GM19324 (cell line): ENCODE results near the gene HCRTR1.

Source experiments
- ATAC-seq: cut with Tn5 transposase; IDR thresholded peaks from one replicate; pipeline ENCODE4 v1.9.1; 2021; ENCODE audit warnings: mild to moderate bottlenecking, moderate library complexity; ENCODE audit not compliant: unreplicated experiment, low FRiP score

The HCRTR1 gene

DNA sequence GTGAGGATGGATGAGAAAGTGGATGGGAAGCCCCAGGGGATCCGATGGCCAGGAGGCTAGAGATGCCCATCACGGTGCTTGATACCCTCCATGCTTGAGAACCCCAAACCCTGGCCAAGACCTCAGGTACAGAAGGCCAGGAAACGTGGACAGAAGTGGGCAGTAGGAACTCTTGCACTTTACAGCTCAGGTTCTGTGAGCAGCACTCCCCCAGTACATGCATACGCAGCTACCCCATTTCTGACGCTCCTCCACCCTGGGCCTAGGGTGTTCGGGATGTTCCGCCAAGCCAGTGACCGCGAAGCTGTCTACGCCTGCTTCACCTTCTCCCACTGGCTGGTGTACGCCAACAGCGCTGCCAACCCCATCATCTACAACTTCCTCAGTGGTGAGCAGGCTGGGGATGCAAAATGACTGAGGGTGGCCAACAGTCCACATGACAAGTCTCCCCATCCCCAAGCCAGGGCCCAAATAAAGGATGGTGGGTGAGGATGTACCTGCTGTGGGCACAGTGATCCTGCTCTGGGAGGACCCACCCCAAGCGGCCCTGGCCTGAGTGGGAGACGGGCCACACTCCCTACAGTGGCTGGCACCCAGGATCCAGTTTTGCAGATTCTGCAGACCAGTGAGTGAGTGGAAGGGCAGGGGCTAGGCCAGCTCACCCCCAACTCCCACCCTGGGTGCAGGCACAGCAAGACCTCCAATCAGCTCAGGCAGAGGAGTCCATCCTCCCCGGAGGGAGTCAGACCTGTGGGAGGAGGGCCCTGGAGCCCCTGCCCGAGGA is 7.4 kb downstream of the HCRTR1 start:
- no peak for ATAC-seq

DNA sequence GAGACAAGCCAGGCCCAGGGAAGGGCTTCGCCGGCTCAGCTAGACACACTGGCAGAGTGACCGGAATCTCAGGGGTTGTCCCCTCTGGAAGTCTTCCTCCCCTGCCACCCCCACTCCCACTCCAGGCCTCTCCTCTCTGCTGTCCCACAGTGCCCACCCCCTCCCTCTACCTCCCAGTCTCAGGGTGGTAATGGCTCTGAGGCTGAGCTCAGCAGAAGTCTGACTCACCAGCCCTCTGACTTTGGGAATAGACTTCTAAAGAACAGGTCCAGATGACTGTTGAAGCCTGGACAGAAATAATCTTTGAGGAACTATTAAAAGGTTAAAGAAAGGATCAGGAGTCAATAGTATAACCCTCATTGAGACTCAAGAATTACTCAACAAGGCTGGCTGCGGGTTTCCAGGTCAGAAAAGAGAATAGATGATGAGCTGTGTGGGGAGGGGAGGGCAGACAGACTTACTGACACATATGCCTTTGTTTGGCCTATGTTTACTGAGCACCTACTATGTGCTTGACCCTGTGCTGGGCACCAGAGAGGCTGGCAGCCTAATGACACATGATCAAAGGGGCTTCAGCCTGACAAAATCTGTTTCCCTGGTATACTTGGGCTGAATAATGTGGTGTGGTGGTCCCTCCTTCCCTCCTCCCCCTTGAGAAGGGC is 8.2 kb downstream of the HCRTR1 start:
- ATAC-seq, result no peak

DNA sequence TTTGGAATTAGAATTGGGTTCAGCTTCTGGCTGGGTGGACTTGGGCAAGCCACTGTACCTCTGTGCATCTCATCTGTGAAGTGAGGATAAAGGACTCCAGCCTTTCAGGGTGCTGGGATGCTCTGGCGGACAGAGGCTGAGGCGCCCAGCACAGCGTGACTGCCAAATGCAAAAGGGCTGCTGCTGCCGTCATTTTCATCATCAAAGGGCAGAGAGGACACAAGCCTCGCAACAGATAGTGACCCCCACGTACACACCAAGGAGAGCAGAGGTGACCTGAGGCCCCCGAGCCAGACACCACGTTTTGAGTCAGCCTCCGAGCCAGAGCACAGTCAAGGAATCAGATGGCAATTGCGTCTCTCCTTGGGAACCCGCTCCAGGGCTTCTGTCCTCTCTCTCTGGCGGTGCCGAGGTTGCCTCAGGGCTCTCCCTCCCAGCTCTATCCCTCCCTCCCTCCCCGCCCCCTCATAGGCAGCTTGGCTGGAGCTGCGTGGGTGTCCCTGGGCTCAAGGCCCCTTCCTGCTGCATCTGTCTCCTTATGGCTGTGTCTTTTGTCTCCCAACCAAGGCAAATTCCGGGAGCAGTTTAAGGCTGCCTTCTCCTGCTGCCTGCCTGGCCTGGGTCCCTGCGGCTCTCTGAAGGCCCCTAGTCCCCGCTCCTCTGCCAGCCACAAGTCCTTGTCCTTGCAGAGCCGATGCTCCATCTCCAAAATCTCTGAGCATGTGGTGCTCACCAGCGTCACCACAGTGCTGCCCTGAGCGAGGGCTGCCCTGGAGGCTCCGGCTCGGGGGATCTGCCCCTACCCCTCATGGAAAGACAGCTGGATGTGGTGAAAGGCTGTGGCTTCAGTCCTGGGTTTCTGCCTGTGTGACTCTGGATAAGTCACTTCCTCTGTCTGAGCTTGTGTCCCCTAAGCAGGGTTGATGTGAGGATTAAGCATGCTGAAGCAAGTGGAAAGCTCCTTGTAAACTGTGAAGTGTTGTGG is 9.0 kb downstream of the HCRTR1 start:
- no peak for ATAC-seq

DNA sequence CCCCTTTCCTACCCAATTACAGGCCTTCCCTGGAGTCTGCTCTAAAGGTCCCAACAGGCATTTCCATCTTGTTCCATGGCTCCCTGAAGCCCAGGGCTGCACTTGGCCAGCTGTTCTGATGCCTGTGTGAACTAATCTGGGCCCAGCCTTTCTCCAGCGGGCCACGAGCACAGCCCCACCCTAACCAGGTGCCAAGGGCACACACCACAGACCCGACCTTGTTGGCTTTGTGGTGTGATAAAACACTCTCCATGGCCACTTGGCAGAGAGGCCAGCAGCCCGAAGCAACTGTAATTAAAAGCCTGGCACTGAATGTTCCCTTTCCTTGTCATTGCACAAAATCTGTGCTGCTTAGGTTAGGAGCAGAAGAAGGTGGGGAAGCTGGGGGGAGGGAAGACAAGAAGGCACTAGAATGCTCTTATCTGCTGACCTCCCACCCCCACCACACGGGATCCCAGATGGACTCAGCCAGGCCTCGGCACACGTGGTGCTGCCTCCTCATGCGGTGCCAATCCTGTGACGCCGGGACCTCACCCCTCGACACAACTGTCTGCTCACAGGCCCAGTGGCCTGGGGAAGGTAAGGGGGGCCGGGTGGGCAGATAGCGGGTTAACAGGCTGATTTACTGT is 9.9 kb downstream of the HCRTR1 start:
- ATAC-seq, result no peak

GRCh38 chr1:31627930-31628559 is 10.6 kb downstream of the HCRTR1 start:
- no peak for ATAC-seq

DNA sequence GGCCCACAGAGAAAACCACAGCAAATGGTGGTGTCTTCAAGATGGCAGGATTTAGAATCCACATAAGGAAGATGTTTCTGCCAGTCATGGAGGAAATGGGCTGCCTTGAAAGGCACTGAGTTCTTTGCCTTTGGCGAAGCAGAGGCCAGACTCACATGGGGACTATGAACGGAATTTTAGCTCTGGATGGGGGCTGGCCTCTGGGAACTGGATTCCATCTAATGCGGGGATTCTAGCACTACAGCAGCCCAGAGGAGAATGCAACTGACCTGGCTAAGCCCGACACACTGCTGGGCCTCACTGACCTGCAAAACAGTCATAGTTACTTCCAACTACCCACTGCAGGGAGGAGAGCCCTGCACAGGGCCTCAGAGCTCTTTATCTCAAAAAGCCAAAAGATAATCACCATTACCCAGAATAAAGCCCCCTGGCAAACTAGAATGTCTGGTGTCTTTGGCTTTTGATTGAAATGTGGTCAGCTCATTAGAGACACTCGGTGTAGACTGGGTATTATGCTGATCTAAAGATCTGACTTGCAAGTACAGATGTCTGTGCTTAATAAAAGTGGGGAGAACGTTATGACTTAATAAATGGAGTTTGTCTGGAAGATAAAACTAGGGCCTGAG is 11.6 kb downstream of the HCRTR1 start:
- no peak for ATAC-seq

- no peak for ATAC-seq
Observed at GRCh38 chr1:31632649-31633048, 15.2 kb downstream of the HCRTR1 start.

DNA sequence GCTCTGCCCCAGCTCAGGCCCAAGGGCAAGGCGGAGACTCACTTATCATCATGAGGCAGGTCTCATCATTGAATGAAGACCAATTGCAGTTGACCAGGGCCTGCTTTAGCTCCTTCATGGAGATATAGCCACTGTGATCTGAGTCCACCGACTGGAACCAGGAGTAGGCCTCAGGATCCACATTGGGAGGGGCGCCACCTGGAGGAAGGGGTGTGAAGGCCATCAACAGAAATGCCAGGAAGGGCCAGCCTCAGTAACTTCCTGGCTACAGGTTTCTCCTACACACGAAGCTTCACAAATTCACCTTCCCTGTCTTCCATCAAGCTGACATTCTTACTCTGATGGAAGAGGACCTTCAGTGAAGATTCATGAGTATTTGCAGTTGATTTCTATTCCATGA is 15.6 kb downstream of the HCRTR1 start:
- ATAC-seq, result no peak

DNA sequence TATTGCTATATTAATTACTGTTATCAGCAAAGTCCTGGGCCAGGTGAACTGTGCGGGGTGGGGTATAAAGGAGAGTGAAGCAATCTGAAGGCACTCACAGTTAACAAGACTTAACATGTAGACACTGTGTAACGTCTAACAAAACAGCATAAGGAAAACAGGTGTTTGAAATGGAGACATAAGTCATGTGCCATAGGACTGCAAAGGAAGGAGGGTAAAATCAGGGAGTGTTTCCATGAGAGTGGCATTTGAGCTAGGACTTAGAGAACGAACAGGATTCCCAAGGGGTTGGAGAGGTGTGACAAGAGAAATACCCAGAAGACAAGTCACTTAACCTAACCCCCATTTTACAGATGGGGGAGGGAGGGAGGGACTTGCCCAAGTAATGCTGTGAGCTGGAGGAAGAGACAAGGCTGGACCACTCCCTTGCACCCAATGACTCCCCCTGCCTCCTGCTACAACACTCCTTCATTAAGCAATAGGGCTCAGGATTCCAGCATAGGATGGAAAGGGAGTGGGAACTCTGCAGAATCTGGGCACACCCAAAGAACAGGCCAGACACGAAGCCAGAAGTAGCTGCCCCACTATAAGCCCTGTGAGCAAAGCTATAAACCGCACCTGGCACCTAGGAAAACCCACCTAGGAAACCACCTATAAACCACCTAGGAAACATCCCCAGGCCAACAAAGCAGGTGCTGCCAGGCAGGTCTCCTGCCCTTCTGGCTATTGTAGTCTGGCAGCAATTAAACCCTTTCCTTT is 20.6 kb downstream of the HCRTR1 start:
- ATAC-seq, result no peak

GRCh38 chr1:31639543-31639942 is 22.1 kb downstream of the HCRTR1 start:
- no peak for ATAC-seq

GRCh38 chr1:31640179-31640578 is 22.7 kb downstream of the HCRTR1 start:
- ATAC-seq, result no peak

GRCh38 chr1:31640964-31641363 is 23.5 kb downstream of the HCRTR1 start:
- no peak for ATAC-seq

GRCh38 chr1:31642366-31642765 is 24.9 kb downstream of the HCRTR1 start:
- ATAC-seq, result no peak

GRCh38 chr1:31642897-31643296 is 25.4 kb downstream of the HCRTR1 start:
- no peak for ATAC-seq

GRCh38 chr1:31643976-31644559 is 26.6 kb downstream of the HCRTR1 start:
- no peak for ATAC-seq

DNA sequence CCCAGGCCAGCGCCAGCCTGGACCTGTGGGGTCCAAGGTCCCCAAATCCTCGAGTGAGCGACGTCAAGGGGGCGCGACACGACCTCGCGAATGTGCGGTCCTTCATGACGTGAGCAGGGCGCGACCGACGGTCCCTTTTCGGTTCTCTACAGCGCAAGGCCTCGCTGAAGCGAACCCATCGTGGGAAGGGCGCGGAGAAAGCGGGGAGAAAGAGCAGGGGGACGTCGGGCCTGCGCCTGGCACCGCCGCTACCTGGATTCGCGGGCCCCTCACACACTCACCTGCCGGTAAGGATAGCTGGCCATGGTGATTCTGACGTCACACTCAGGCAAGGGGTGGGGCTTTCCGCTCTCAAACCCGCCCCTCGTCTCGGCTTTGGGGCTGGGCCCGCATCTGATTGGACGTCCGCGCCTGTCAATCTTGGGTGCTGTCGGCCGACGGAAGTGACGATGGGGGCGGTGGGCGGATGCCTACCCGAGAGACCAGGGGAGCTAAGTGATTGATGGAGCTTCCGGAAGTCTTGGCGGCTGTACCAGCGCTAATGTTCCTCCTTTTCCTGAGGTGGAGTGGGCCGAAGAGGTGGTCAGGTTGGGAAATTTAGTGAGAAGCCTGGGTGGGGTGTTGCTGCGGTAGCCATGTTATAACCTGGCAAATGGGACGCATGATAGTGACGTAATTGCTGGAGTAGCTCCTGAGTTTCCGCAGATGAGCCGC is 27.2 kb downstream of the HCRTR1 start, which contains the start of gene PEF1:
PEF1 (minus strand) TSS at position 317 of the 714 bp plus-strand sequence; CDS start at position 305, 12 bp downstream.
- peak; percentile 91 for ATAC-seq

DNA sequence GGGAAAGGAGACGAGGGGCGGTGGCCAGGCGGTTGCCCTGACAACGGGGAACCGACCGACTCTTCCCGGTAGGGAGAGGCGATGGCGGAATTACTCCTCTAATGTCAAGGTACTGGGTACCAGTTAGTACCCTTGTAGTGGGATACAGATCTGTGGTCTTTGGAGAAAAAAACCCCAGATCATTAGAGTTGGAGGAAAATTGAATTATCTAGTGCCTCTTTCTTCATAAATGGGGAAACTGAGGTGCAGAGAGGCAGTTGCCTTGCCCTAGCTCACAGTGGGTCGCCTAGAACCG is 27.7 kb downstream of the HCRTR1 start:
- ATAC-seq, result no peak
